HCT116 (cell line): ENCODE results near the gene DNAJB8. TPM values are rescaled to one million over a fixed set of nuclear protein-coding genes. Genes with fewer than 3 reads are reported as not detected.

Experiments
- ATAC-seq: fragments of 200-7000 bp; cut with Tn5 transposase; 2 replicates; pipeline ENCODE4 v1.9.1; 2020; ENCODE audit warnings: mild to moderate bottlenecking, moderate library complexity
- BruUV-seq: library from RNA; stranded (reverse); fragments of 400-500 nt; replicated peaks from 2 replicates; lab custom pipeline; 2021; lab: Mats Ljungman, UMichigan
- CTCF ChIA-PET: fragments of 300-600 bp; sonication (Branson Sonifier 250); formaldehyde crosslinking; loops from one replicate; lab custom pipeline; 2021; ENCODE audit warnings: antibody characterized with exemption; lab: Charles Lee
- POLR2A ChIA-PET: fragments of 300-600, 350-600 bp; sonication (Branson Sonifier 250); formaldehyde crosslinking; loops from one replicate; lab custom pipeline; 2021; ENCODE audit warnings: antibody characterized with exemption; lab: Charles Lee
- RAD21 ChIA-PET, 2 experiments: fragments of 300-600 bp; sonication (Branson Sonifier 250); formaldehyde crosslinking; loops; one replicate each; lab custom pipeline; 2023; ENCODE audit warnings: low total read pairs in 2 of 2; ENCODE audit not compliant: uncharacterized antibody in 2 of 2, unreplicated experiment in 2 of 2, low non-redundant PET in 1 of 2; lab: Charles Lee
- DNase-seq: peaks from one replicate; pipeline ENCODE4 v3.0.0-alpha.2; 2010; ENCODE audit warnings: low read depth, low spot score
- H2AFZ ChIP-seq: fragments of 200-600 bp; shearing (Covaris generic), sonication (generic); 2 replicates; pipeline ENCODE4 v1.6.1; 2017; ENCODE audit warnings: low read depth, mixed run types, mixed read lengths, antibody characterized with exemption, low read length; ENCODE audit not compliant: poor library complexity, severe bottlenecking
- H3K27ac ChIP-seq: 2 replicates; pipeline ENCODE4 v1.5.1; 2012; ENCODE audit warnings: low read depth, low read length
- H3K27me3 ChIP-seq: fragments of 200-600 bp; sonication (generic); 2 replicates; pipeline ENCODE4 v1.6.1; 2016; ENCODE audit warnings: mixed run types, low read length, mixed read lengths; ENCODE audit not compliant: insufficient read depth
- H3K36me3 ChIP-seq, 2 experiments: fragments of 200-500 bp in 1 of 2; fragments of 200-600 bp in 1 of 2; sonication (Bioruptor generic) in 1 of 2; sonication (generic) in 1 of 2; 2 replicates each; pipeline versions ENCODE4 v1.5.1 to v1.6.1; 2014 to 2016; ENCODE audit warnings: low read length in 2 of 2, inconsistent platforms in 1 of 2, mixed read lengths in 1 of 2, mixed run types in 1 of 2; ENCODE audit not compliant: insufficient read depth in 2 of 2, control insufficient read depth in 1 of 2
- H3K4me1 ChIP-seq, 2 experiments: fragments of 200-600 bp in 1 of 2; sonication (generic) in 1 of 2; 2 replicates each; pipeline versions ENCODE4 v1.5.1 to v1.6.1; 2012 to 2017; ENCODE audit warnings: low read length in 2 of 2, inconsistent platforms in 1 of 2, mild to moderate bottlenecking in 1 of 2, mixed read lengths in 1 of 2, mixed run types in 1 of 2, moderate library complexity in 1 of 2; ENCODE audit not compliant: insufficient read depth in 2 of 2, control insufficient read depth in 1 of 2
- H3K4me2 ChIP-seq: fragments of 200-600 bp; sonication (generic); 2 replicates; pipeline ENCODE4 v1.6.1; 2017; ENCODE audit warnings: mixed run types, low read length, mixed read lengths
- H3K4me3 ChIP-seq, 2 experiments: fragments of 200-600 bp in 1 of 2; sonication (generic) in 1 of 2; replicated peaks in 1 of 2; 2 replicates each; pipeline ENCODE4 v1.5.1; 2011 to 2016; ENCODE audit warnings: low read length in 2 of 2, control low read depth in 1 of 2, low read depth in 1 of 2, mild to moderate bottlenecking in 1 of 2, mixed read lengths in 1 of 2, mixed run types in 1 of 2
- H3K79me2 ChIP-seq: fragments of 200-600 bp; sonication (generic); 2 replicates; pipeline ENCODE4 v1.6.1; 2017; ENCODE audit warnings: mild to moderate bottlenecking, mixed run types, low read length, moderate library complexity, mixed read lengths; ENCODE audit not compliant: insufficient read depth
- H3K9ac ChIP-seq: fragments of 200-600 bp; sonication (generic); 2 replicates; pipeline ENCODE4 v1.6.1; 2016; ENCODE audit warnings: low read length, mixed read lengths
- H3K9me2 ChIP-seq: fragments of 200-600 bp; sonication (generic), shearing (Covaris generic); 2 replicates; pipeline ENCODE4 v1.6.1; 2017; ENCODE audit warnings: mixed run types, mild to moderate bottlenecking, moderate library complexity; ENCODE audit not compliant: insufficient read depth
- H3K9me3 ChIP-seq, 2 experiments: fragments of 200-500 bp in 1 of 2; fragments of 200-600 bp in 1 of 2; sonication (Bioruptor generic) in 1 of 2; sonication (generic) in 1 of 2; 2 replicates each; pipeline ENCODE4 v1.6.1; 2014 to 2017; ENCODE audit warnings: low read length in 2 of 2, mixed read lengths in 2 of 2, inconsistent platforms in 1 of 2, low read depth in 1 of 2, mild to moderate bottlenecking in 1 of 2, mixed run types in 1 of 2, moderate library complexity in 1 of 2; ENCODE audit not compliant: control insufficient read depth in 1 of 2, insufficient read depth in 1 of 2
- H4K20me1 ChIP-seq: fragments of 200-600 bp; sonication (generic), shearing (Covaris generic); 2 replicates; pipeline ENCODE4 v1.6.1; 2017; ENCODE audit warnings: mixed run types, mild to moderate bottlenecking, moderate library complexity; ENCODE audit not compliant: insufficient read depth
- EZH2 ChIP-seq: fragments of 200-600 bp; sonication (generic); IDR thresholded peaks from 2 replicates; pipeline ENCODE4 v1.6.1; 2017; ENCODE audit warnings: antibody characterized with exemption, mixed run types
- JUND ChIP-seq: IDR thresholded peaks from 2 replicates; pipeline ENCODE4 v1.6.1; 2012
- POLR2AphosphoS5 ChIP-seq: IDR thresholded peaks from 2 replicates; pipeline ENCODE4 v1.6.1; 2011; ENCODE audit warnings: mild to moderate bottlenecking, low read depth, low read length, moderate library complexity
- RAD21 ChIP-seq: IDR thresholded peaks from 2 replicates; pipeline ENCODE4 v1.6.1; 2012; ENCODE audit warnings: low read depth, mild to moderate bottlenecking
- REST ChIP-seq: IDR thresholded peaks from 2 replicates; pipeline ENCODE4 v1.6.1; 2012; ENCODE audit warnings: low read depth
- SRF ChIP-seq: IDR thresholded peaks from 2 replicates; pipeline ENCODE4 v1.6.1; 2012; ENCODE audit warnings: low read depth
- TCF7L2 ChIP-seq: IDR thresholded peaks from 2 replicates; pipeline ENCODE4 v1.7.0; 2011; ENCODE audit warnings: borderline replicate concordance, inconsistent platforms; ENCODE audit not compliant: insufficient read depth, insufficient read length; ENCODE audit errors: extremely low read depth
- YY1 ChIP-seq: IDR thresholded peaks from 2 replicates; pipeline ENCODE4 v1.6.1; 2011; ENCODE audit warnings: low read length, low read depth, moderate library complexity, mild to moderate bottlenecking; ENCODE audit not compliant: insufficient replicate concordance; ENCODE audit errors: extremely low read depth
- ZNF274 ChIP-seq: fragments of 200-500 bp; sonication (Bioruptor generic); IDR thresholded peaks from 2 replicates; pipeline ENCODE4 v1.6.1; 2014; ENCODE audit warnings: mild to moderate bottlenecking, low read depth, low read length, inconsistent platforms
- intact Hi-C: fragments of 100-400 bp; cut with micrococcal nuclease; formaldehyde crosslinking; loops from 2 replicates; pipeline ENCODE4 v1.10.0; 2022
- total RNA-seq: library from RNA; stranded (reverse); gene quantifications from one replicate; pipeline ENCODE4 v1.2.1, GENCODE V29; 2021; ENCODE audit not compliant: unreplicated experiment
- TF ChIP-seq, protein P1 (sequence below), 3 experiments: fragments of 200-600 bp in 1 of 3; sonication (generic) in 1 of 3; IDR thresholded peaks in 2 of 3; conservative IDR thresholded peaks in 1 of 3; 2 replicates each; pipeline ENCODE4 v1.5.1; 2012 to 2017; ENCODE audit warnings: low read depth in 2 of 3, low read length in 2 of 3, antibody characterized with exemption in 1 of 3, borderline replicate concordance in 1 of 3, control low read depth in 1 of 3, mild to moderate bottlenecking in 1 of 3, mixed read lengths in 1 of 3, mixed run types in 1 of 3, moderate library complexity in 1 of 3; ENCODE audit not compliant: insufficient read depth in 1 of 3
- TF ChIP-seq, protein P2 (sequence below): IDR thresholded peaks from 2 replicates; pipeline ENCODE4 v1.6.1; 2011; ENCODE audit warnings: mild to moderate bottlenecking, low read length, moderate library complexity; ENCODE audit not compliant: insufficient replicate concordance; ENCODE audit errors: extremely low read depth

Gene DNAJB8
- total RNA-seq, 1 experiment from 2014 or later = not detected

DNA sequence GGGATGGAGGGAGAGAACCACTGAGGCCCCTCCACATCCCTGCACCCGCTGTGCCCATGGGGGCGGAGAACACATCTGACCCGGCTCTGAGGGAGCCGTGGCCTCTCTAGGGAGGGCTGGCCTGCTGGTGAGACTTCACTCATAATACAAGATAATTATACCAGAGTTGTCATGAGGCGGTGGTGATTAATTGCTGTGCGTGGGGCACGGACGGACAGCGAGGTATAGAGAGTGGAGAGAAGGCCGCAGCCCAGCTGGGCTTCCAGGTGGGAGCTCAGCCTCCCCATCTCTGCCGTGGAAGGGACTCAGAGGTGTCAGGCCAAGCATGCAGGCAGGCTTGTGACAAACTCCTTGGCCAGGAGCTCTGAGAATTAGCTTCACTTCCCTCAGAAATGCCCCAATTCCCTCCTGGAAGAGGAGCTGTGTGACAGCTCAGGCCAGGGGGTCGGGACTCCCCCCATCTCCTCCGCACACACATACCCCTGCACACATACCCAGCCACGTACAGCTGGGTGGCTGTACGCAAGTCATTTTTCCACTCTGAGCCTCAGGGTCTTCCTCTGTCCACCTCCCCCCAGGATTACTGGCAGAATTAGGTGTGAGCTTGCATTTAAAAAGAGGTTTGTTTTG, 32.3 kb upstream of the DNAJB8 start:
- no peak overlapping the region for H3K27ac ChIP-seq
- ChIA-PET RAD21 (no interaction called here), POLR2A (no interaction called here), CTCF (interaction anchor here (1.0 kb wide), 1 partner anchor 49 kb away, joined by 3 read pairs; no protein-coding TSS in a partner anchor)
- no TSS peak for BruUV-seq
- DNase-seq = no peak
- H3K36me3 ChIP-seq = no peaks in the 10 kb centered on the region
- H3K9me3 ChIP-seq = no peaks in the 10 kb centered on the region
- H3K4me1 ChIP-seq = peaks cover 0 to 6% of the 10 kb centered on the region in 2 experiments; a peak in 2 of 4 replicates
- H3K4me3 ChIP-seq = no peak overlapping the region
- no peak overlapping the region for H3K9ac ChIP-seq
- no peak overlapping the region for H3K4me2 ChIP-seq
- H3K79me2 ChIP-seq = peaks cover 7% of the 10 kb centered on the region; the same call in 1 of the 2 replicates
- no peaks in the 10 kb centered on the region for H4K20me1 ChIP-seq
- TF ChIP-seq, protein P1, sequence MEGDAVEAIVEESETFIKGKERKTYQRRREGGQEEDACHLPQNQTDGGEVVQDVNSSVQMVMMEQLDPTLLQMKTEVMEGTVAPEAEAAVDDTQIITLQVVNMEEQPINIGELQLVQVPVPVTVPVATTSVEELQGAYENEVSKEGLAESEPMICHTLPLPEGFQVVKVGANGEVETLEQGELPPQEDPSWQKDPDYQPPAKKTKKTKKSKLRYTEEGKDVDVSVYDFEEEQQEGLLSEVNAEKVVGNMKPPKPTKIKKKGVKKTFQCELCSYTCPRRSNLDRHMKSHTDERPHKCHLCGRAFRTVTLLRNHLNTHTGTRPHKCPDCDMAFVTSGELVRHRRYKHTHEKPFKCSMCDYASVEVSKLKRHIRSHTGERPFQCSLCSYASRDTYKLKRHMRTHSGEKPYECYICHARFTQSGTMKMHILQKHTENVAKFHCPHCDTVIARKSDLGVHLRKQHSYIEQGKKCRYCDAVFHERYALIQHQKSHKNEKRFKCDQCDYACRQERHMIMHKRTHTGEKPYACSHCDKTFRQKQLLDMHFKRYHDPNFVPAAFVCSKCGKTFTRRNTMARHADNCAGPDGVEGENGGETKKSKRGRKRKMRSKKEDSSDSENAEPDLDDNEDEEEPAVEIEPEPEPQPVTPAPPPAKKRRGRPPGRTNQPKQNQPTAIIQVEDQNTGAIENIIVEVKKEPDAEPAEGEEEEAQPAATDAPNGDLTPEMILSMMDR (IDR thresholded peaks at IDR 0.05 in 2 of 3, conservative IDR thresholded peaks at IDR 0.05 in 1 of 3; ENCODE audit: borderline replicate concordance in 1 of 3, insufficient read depth in 1 of 3, low read depth in 2 of 3, low read length in 2 of 3) = no peak
- no peak for TF ChIP-seq ZNF274
- TF ChIP-seq POLR2AphosphoS5 = no peak
- no peak for TF ChIP-seq SRF
- TF ChIP-seq YY1 = no peak
- TF ChIP-seq TCF7L2 = no peak
- no peak for TF ChIP-seq REST
- TF ChIP-seq, protein P2, sequence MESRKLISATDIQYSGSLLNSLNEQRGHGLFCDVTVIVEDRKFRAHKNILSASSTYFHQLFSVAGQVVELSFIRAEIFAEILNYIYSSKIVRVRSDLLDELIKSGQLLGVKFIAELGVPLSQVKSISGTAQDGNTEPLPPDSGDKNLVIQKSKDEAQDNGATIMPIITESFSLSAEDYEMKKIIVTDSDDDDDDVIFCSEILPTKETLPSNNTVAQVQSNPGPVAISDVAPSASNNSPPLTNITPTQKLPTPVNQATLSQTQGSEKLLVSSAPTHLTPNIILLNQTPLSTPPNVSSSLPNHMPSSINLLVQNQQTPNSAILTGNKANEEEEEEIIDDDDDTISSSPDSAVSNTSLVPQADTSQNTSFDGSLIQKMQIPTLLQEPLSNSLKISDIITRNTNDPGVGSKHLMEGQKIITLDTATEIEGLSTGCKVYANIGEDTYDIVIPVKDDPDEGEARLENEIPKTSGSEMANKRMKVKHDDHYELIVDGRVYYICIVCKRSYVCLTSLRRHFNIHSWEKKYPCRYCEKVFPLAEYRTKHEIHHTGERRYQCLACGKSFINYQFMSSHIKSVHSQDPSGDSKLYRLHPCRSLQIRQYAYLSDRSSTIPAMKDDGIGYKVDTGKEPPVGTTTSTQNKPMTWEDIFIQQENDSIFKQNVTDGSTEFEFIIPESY = no peak
- TF ChIP-seq EZH2 = no peak
- no peak for TF ChIP-seq JUND
- TF ChIP-seq RAD21 = no peak
- TF ChIP-seq, all 23 proteins: peak for 0
- ATAC-seq = no peak
- H3K9me2 ChIP-seq = no peaks in the 10 kb centered on the region
- no peaks in the 10 kb centered on the region for H3K27me3 ChIP-seq
- no peak overlapping the region for H2AFZ ChIP-seq
- intact Hi-C loops = loop anchor here (5.0 kb wide), 1 partner anchor 272 kb away; no protein-coding TSS in a partner anchor
